ENCODE results near the gene ATF4. TPM values are rescaled to one million over a fixed set of nuclear protein-coding genes. Genes with fewer than 3 reads are reported as not detected.

The ATF4 gene
- polyA plus RNA-seq, 4 donors, result 274 to 319 (median 300) TPM

GRCh38 chr22:39527481-39527961, 7.2 kb downstream of the ATF4 start:
- DNase-seq (ENCODE audit: low read depth in 4 of 4, low spot score in 2 of 4), result no peak

- DNase-seq (ENCODE audit: low read depth in 4 of 4, low spot score in 2 of 4), result no peak
These were observed 7.8 kb downstream of the ATF4 start for GRCh38 chr22:39528080-39528661.

- peak in 3 of 4 donors; percentile 75 to 82 (median 79) for DNase-seq (ENCODE audit: low read depth in 4 of 4, low spot score in 2 of 4)
These were observed 8.5 kb downstream of the ATF4 start for GRCh38 chr22:39528681-39529486.

GRCh38 chr22:39529487-39529851, 9.1 kb downstream of the ATF4 start:
- no peak for DNase-seq (ENCODE audit: low read depth in 4 of 4, low spot score in 2 of 4)

- no peak for DNase-seq (ENCODE audit: low read depth in 4 of 4, low spot score in 2 of 4)
These were observed 9.8 kb downstream of the ATF4 start for GRCh38 chr22:39530116-39530515.

GRCh38 chr22:39530692-39531331, 10.4 kb downstream of the ATF4 start:
- DNase-seq (ENCODE audit: low read depth in 4 of 4, low spot score in 2 of 4), result no peak

- DNase-seq (ENCODE audit: low read depth in 4 of 4, low spot score in 2 of 4), result peak; percentile 97 to 100 (median 99)
These were observed 12.1 kb downstream of the ATF4 start, which contains the start of gene RPS19BP1 for GRCh38 chr22:39532215-39533073. TSS of gene RPS19BP1 (minus strand) at chr22:39532748. CDS start at chr22:39532738, 10 bp downstream.

- no peak for DNase-seq (ENCODE audit: low read depth in 4 of 4, low spot score in 2 of 4)
These were observed 13.7 kb downstream of the ATF4 start for GRCh38 chr22:39534092-39534506.

GRCh38 chr22:39534591-39535356, 14.4 kb downstream of the ATF4 start:
- peak in 3 of 4 donors; percentile 66 to 80 (median 69) for DNase-seq (ENCODE audit: low read depth in 4 of 4, low spot score in 2 of 4)

- DNase-seq (ENCODE audit: low read depth in 4 of 4, low spot score in 2 of 4), result no peak
These were observed 15.0 kb downstream of the ATF4 start for GRCh38 chr22:39535357-39535725.

- DNase-seq (ENCODE audit: low read depth in 4 of 4, low spot score in 2 of 4), result no peak
These were observed 15.6 kb downstream of the ATF4 start for GRCh38 chr22:39535831-39536449.

- DNase-seq (ENCODE audit: low read depth in 4 of 4, low spot score in 2 of 4), result no peak
These were observed 16.3 kb downstream of the ATF4 start for GRCh38 chr22:39536711-39537110.

- no peak for DNase-seq (ENCODE audit: low read depth in 4 of 4, low spot score in 2 of 4)
These were observed 17.6 kb downstream of the ATF4 start for GRCh38 chr22:39537975-39538374.

- DNase-seq (ENCODE audit: low read depth in 4 of 4, low spot score in 2 of 4), result no peak
These were observed 22.7 kb downstream of the ATF4 start for GRCh38 chr22:39543095-39543494.

GRCh38 chr22:39545386-39546365, 25.3 kb downstream of the ATF4 start:
- DNase-seq (ENCODE audit: low read depth in 4 of 4, low spot score in 2 of 4), result peak in 2 of 4 donors; percentile 55 to 63

GRCh38 chr22:39546889-39547586, 26.7 kb downstream of the ATF4 start:
- DNase-seq (ENCODE audit: low read depth in 4 of 4, low spot score in 2 of 4), result no peak

GRCh38 chr22:39547587-39547947, 27.2 kb downstream of the ATF4 start:
- DNase-seq (ENCODE audit: low read depth in 4 of 4, low spot score in 2 of 4), result no peak

GRCh38 chr22:39553429-39553828, 33.1 kb downstream of the ATF4 start:
- DNase-seq (ENCODE audit: low read depth in 4 of 4, low spot score in 2 of 4), result no peak
